ENCODE data around the gene KIF2A. TPM values are rescaled to one million over a fixed set of nuclear protein-coding genes. Genes with fewer than 3 reads are reported as not detected.

Gene KIF2A
- total RNA-seq, 5 donors from 2014 or later (not counting 1 experiment from before 2014, with no cell fraction given) = 99.8 to 122 (median 107) TPM

GRCh38 chr5:62343428-62343827 lies 37.4 kb downstream of the KIF2A start:
- no peak for DNase-seq
- WGBS (ENCODE audit: insufficient coverage) = no CpG with 5 or more reads among the region's 1 CpG
- H3K9me3 Mint-ChIP-seq = no peaks in the 10 kb centered on the region
- H3K4me3 ChIP-seq (ENCODE audit: control insufficient read depth in 1 of 2, extremely low read depth in 1 of 2, low read length in 1 of 2) = no peak overlapping the region
- H3K27me3 Mint-ChIP-seq = no peaks in the 10 kb centered on the region
- peaks cover 5% of the 10 kb centered on the region for H3K36me3 Mint-ChIP-seq
- ATAC-seq (replicated peaks in 1 of 4) = no peak
- no peaks in the 10 kb centered on the region for H3K9me3 ChIP-seq
- H3K27me3 ChIP-seq (replicated peaks in 1 of 2; ENCODE audit: control insufficient read depth in 2 of 2, extremely low read depth in 1 of 2, insufficient read depth in 2 of 2, low read length in 1 of 2) = no peaks in the 10 kb centered on the region
- H3K27ac Mint-ChIP-seq = peak overlapping the region; percentile 29 to 65
- peaks cover 28 to 36% of the 10 kb centered on the region in 2 experiments for H3K4me1 ChIP-seq (ENCODE audit: control insufficient read depth in 1 of 2, extremely low read depth in 1 of 2, insufficient read depth in 2 of 2, low read length in 2 of 2)
- peaks cover 43 to 65% (median 64%) of the 10 kb centered on the region in 3 donors for H3K4me1 Mint-ChIP-seq
- H3K4me3 Mint-ChIP-seq = peak overlapping the region in 1 of 3 donors; percentile 46
- no peak overlapping the region for H3K27ac ChIP-seq (ENCODE audit: low read length)
- POLR2A ChIA-PET = no interaction called here
- CTCF ChIA-PET = interaction anchor here (1.1 to 1.7 kb wide), 4 partner anchors 9 to 119 kb away, joined by 3 to 9 read pairs (median 8); no protein-coding TSS in a partner anchor
- H3K36me3 ChIP-seq (ENCODE audit: control insufficient read depth in 2 of 2, extremely low read depth in 1 of 2, insufficient read depth in 1 of 2, low read length in 1 of 2) = peaks cover 3 to 5% of the 10 kb centered on the region in 2 donors

GRCh38 chr5:62346748-62347147 lies 40.7 kb downstream of the KIF2A start:
- Mint-ChIP-seq H3K36me3 (peaks cover 18% of the 10 kb centered on the region), H3K9me3 (no peaks in the 10 kb centered on the region), H3K27me3 (no peaks in the 10 kb centered on the region), H3K27ac (peak overlapping the region; percentile 41 to 50), H3K4me3 (no peak overlapping the region), H3K4me1 (peaks cover 27 to 47% (median 45%) of the 10 kb centered on the region in 3 donors)
- H3K4me3 ChIP-seq (ENCODE audit: control insufficient read depth in 1 of 2, extremely low read depth in 1 of 2, low read length in 1 of 2) = no peak overlapping the region
- no peaks in the 10 kb centered on the region for H3K27me3 ChIP-seq (replicated peaks in 1 of 2; ENCODE audit: control insufficient read depth in 2 of 2, extremely low read depth in 1 of 2, insufficient read depth in 2 of 2, low read length in 1 of 2)
- no CpG with 5 or more reads among the region's 2 CpGs for whole genome bisulfite sequencing (ENCODE audit: insufficient coverage)
- no peak for ATAC-seq (replicated peaks in 1 of 4)
- ChIA-PET CTCF (interaction anchor here in 1 of 2 donors (1.1 kb wide), 1 partner anchor 10 kb away, joined by 3 read pairs; no protein-coding TSS in a partner anchor), POLR2A (no interaction called here)
- peaks cover 3 to 32% of the 10 kb centered on the region in 2 donors for H3K36me3 ChIP-seq (ENCODE audit: control insufficient read depth in 2 of 2, extremely low read depth in 1 of 2, insufficient read depth in 1 of 2, low read length in 1 of 2)
- H3K4me1 ChIP-seq (ENCODE audit: control insufficient read depth in 1 of 2, extremely low read depth in 1 of 2, insufficient read depth in 2 of 2, low read length in 2 of 2) = peaks cover 14 to 23% of the 10 kb centered on the region in 2 experiments
- no peak for DNase-seq
- no peak overlapping the region for H3K27ac ChIP-seq (ENCODE audit: low read length)
- H3K9me3 ChIP-seq = no peaks in the 10 kb centered on the region

- no peaks in the 10 kb centered on the region for H3K9me3 Mint-ChIP-seq
- ChIA-PET CTCF (interaction anchor here in 1 of 2 donors (1.2 kb wide), 1 partner anchor 123 kb away, joined by 6 read pairs; no protein-coding TSS in a partner anchor), POLR2A (no interaction called here)
- Histone ChIP-seq H3K27ac (ENCODE audit: low read length) (no peak overlapping the region), H3K36me3 (ENCODE audit: control insufficient read depth in 2 of 2, extremely low read depth in 1 of 2, insufficient read depth in 1 of 2, low read length in 1 of 2) (peaks cover 3 to 38% of the 10 kb centered on the region in 2 donors), H3K9me3 (no peaks in the 10 kb centered on the region), H3K4me1 (ENCODE audit: control insufficient read depth in 1 of 2, extremely low read depth in 1 of 2, insufficient read depth in 2 of 2, low read length in 2 of 2) (peaks cover 4 to 12% of the 10 kb centered on the region in 2 experiments), H3K4me3 (ENCODE audit: control insufficient read depth in 1 of 2, extremely low read depth in 1 of 2, low read length in 1 of 2) (no peak overlapping the region), H3K27me3 (replicated peaks in 1 of 2; ENCODE audit: control insufficient read depth in 2 of 2, extremely low read depth in 1 of 2, insufficient read depth in 2 of 2, low read length in 1 of 2) (no peaks in the 10 kb centered on the region)
- ATAC-seq (replicated peaks in 1 of 4) (no peak), DNase-seq (no peak)
- no peak overlapping the region for H3K4me3 Mint-ChIP-seq
- no peaks in the 10 kb centered on the region for H3K27me3 Mint-ChIP-seq
- WGBS (ENCODE audit: insufficient coverage) = no CpG with 5 or more reads among the region's 1 CpG
- H3K4me1 Mint-ChIP-seq = peaks cover 17 to 36% (median 35%) of the 10 kb centered on the region in 3 donors
- peaks cover 24% of the 10 kb centered on the region for H3K36me3 Mint-ChIP-seq
- peak overlapping the region; percentile 67 to 70 for H3K27ac Mint-ChIP-seq
Measured at GRCh38 chr5:62347928-62348327, 41.9 kb downstream of the KIF2A start.

GRCh38 chr5:62348723-62349481 lies 42.9 kb downstream of the KIF2A start:
- POLR2A ChIA-PET = no interaction called here
- CTCF ChIA-PET = interaction anchor here in 1 of 2 donors (0.5 to 1.6 kb wide), 3 partner anchors 57 to 124 kb away, joined by 3 to 8 read pairs (median 5); no protein-coding TSS in a partner anchor
- Histone ChIP-seq H3K36me3 (ENCODE audit: control insufficient read depth in 2 of 2, extremely low read depth in 1 of 2, insufficient read depth in 1 of 2, low read length in 1 of 2) (peaks cover 3 to 40% of the 10 kb centered on the region in 2 donors), H3K4me3 (ENCODE audit: control insufficient read depth in 1 of 2, extremely low read depth in 1 of 2, low read length in 1 of 2) (no peak overlapping the region), H3K27me3 (replicated peaks in 1 of 2; ENCODE audit: control insufficient read depth in 2 of 2, extremely low read depth in 1 of 2, insufficient read depth in 2 of 2, low read length in 1 of 2) (no peaks in the 10 kb centered on the region), H3K9me3 (no peaks in the 10 kb centered on the region), H3K27ac (ENCODE audit: low read length) (peak overlapping the region; percentile 23), H3K4me1 (ENCODE audit: control insufficient read depth in 1 of 2, extremely low read depth in 1 of 2, insufficient read depth in 2 of 2, low read length in 2 of 2) (peaks cover 2 to 8% of the 10 kb centered on the region in 2 experiments)
- no peaks in the 10 kb centered on the region for H3K27me3 Mint-ChIP-seq
- H3K4me3 Mint-ChIP-seq = no peak overlapping the region
- H3K9me3 Mint-ChIP-seq = no peaks in the 10 kb centered on the region
- no peak for ATAC-seq (replicated peaks in 1 of 4)
- no peak for DNase-seq
- H3K27ac Mint-ChIP-seq = peak overlapping the region; percentile 67 to 82
- peaks cover 8 to 27% (median 26%) of the 10 kb centered on the region in 3 donors for H3K4me1 Mint-ChIP-seq
- WGBS (ENCODE audit: insufficient coverage) = no CpG with 5 or more reads among the region's 1 CpG
- H3K36me3 Mint-ChIP-seq = peaks cover 26% of the 10 kb centered on the region

GRCh38 chr5:62354028-62354874 lies 48.2 kb downstream of the KIF2A start:
- Mint-ChIP-seq H3K27ac (peak overlapping the region; percentile 6 to 55), H3K36me3 (peaks cover 17% of the 10 kb centered on the region), H3K27me3 (no peaks in the 10 kb centered on the region), H3K9me3 (no peaks in the 10 kb centered on the region), H3K4me1 (peaks cover 7 to 8% (median 7%) of the 10 kb centered on the region in 3 donors), H3K4me3 (no peak overlapping the region)
- Histone ChIP-seq H3K9me3 (no peaks in the 10 kb centered on the region), H3K4me1 (ENCODE audit: control insufficient read depth in 1 of 2, extremely low read depth in 1 of 2, insufficient read depth in 2 of 2, low read length in 2 of 2) (no peaks in the 10 kb centered on the region), H3K4me3 (ENCODE audit: control insufficient read depth in 1 of 2, extremely low read depth in 1 of 2, low read length in 1 of 2) (no peak overlapping the region), H3K27me3 (replicated peaks in 1 of 2; ENCODE audit: control insufficient read depth in 2 of 2, extremely low read depth in 1 of 2, insufficient read depth in 2 of 2, low read length in 1 of 2) (no peaks in the 10 kb centered on the region), H3K27ac (ENCODE audit: low read length) (no peak overlapping the region), H3K36me3 (ENCODE audit: control insufficient read depth in 2 of 2, extremely low read depth in 1 of 2, insufficient read depth in 1 of 2, low read length in 1 of 2) (peaks cover 0 to 65% of the 10 kb centered on the region in 2 donors)
- POLR2A ChIA-PET = no interaction called here
- DNase-seq (peak in 10 of 35 experiments; percentile 15 to 76 (median 29)), ATAC-seq (replicated peaks in 1 of 4) (peak; percentile 52 to 63 (median 58))
- CTCF ChIA-PET = interaction anchor here (0.5 to 3.6 kb wide), 11 partner anchors 10 to 135 kb away, joined by 3 to 33 read pairs (median 4); no protein-coding TSS in a partner anchor

GRCh38 chr5:62362701-62363100 lies 56.7 kb downstream of the KIF2A start:
- H3K4me3 ChIP-seq (ENCODE audit: control insufficient read depth in 1 of 2, extremely low read depth in 1 of 2, low read length in 1 of 2) = no peak overlapping the region
- no peaks in the 10 kb centered on the region for H3K4me1 ChIP-seq (ENCODE audit: control insufficient read depth in 1 of 2, extremely low read depth in 1 of 2, insufficient read depth in 2 of 2, low read length in 2 of 2)
- ChIA-PET POLR2A (interaction anchor here (0.6 to 0.7 kb wide), 2 partner anchors 41 to 81 kb away, joined by 3 read pairs; no protein-coding TSS in a partner anchor), CTCF (interaction anchor here (1.2 to 2.0 kb wide), 4 partner anchors 10 to 54 kb away, joined by 3 to 9 read pairs (median 4); no protein-coding TSS in a partner anchor)
- H3K27me3 ChIP-seq (replicated peaks in 1 of 2; ENCODE audit: control insufficient read depth in 2 of 2, extremely low read depth in 1 of 2, insufficient read depth in 2 of 2, low read length in 1 of 2) = no peaks in the 10 kb centered on the region
- peaks cover 5 to 46% of the 10 kb centered on the region in 2 donors for H3K36me3 ChIP-seq (ENCODE audit: control insufficient read depth in 2 of 2, extremely low read depth in 1 of 2, insufficient read depth in 1 of 2, low read length in 1 of 2)
- H3K27ac ChIP-seq (ENCODE audit: low read length) = no peak overlapping the region
- Mint-ChIP-seq H3K4me3 (no peak overlapping the region), H3K27me3 (no peaks in the 10 kb centered on the region), H3K27ac (no peak overlapping the region), H3K9me3 (no peaks in the 10 kb centered on the region), H3K36me3 (peaks cover 26% of the 10 kb centered on the region), H3K4me1 (peaks cover 0 to 3% (median 2%) of the 10 kb centered on the region in 3 donors)
- ATAC-seq (replicated peaks in 1 of 4) = no peak
- DNase-seq = no peak
- WGBS (ENCODE audit: insufficient coverage) = 100% methylated on average over 3 of the region's 3 CpGs
- H3K9me3 ChIP-seq = no peaks in the 10 kb centered on the region

All from T-cell (primary cell).